HepG2 (cell line): ENCODE measurements around the gene NINJ2.

Experiments
- ELF1 ChIP-seq: sonication (generic); formaldehyde crosslinking; IDR thresholded peaks from 2 replicates; pipeline ENCODE4 v1.4.0; 2020; ENCODE audit warnings: missing genetic modification reagents
- POLR2AphosphoS5 ChIP-seq: IDR thresholded peaks from 2 replicates; pipeline ENCODE4 v1.6.1; 2012; ENCODE audit warnings: low read depth, low read length
- RBAK ChIP-seq: sonication (generic); formaldehyde crosslinking; IDR thresholded peaks from 2 replicates; pipeline ENCODE4 v1.5.1; 2020; ENCODE audit warnings: mild to moderate bottlenecking, missing genetic modification reagents
- ZBTB43 ChIP-seq: sonication (generic); formaldehyde crosslinking; conservative IDR thresholded peaks from 2 replicates; pipeline ENCODE4 v1.4.0; 2020; ENCODE audit warnings: missing genetic modification reagents
- TF ChIP-seq, protein P1 (sequence below): sonication (generic); formaldehyde crosslinking; IDR thresholded peaks from 2 replicates; pipeline ENCODE4 v1.5.1; 2020; ENCODE audit warnings: missing genetic modification reagents, mild to moderate bottlenecking, borderline replicate concordance

- TF ChIP-seq ZBTB43 (CRISPR knock-in tag): no peak
- no peak for TF ChIP-seq ELF1 (CRISPR knock-in tag)
- TF ChIP-seq RBAK (CRISPR knock-in tag): no peak
- no peak for TF ChIP-seq POLR2AphosphoS5
- TF ChIP-seq, protein P1, sequence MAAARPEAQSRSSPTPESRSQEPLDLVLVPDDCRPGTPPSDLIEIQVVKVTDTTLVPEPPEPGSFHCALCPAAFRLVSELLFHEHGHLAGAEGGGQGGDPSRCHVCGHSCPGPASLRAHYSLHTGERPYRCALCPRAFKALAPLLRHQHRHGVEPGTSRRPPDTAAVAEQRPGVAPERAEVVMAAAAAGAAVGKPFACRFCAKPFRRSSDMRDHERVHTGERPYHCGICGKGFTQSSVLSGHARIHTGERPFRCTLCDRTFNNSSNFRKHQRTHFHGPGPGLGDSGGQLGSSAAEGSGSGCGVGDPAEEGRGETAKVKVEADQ: no peak
Measured at GRCh38 chr12:526089-526488, 137.2 kb downstream of the NINJ2 start.
